Measurements from ENCODE around the gene PLAAT1.

The PLAAT1 gene

GRCh38 chr3:193240436-193240849 is 579 bp upstream of the PLAAT1 start:
- H3K27ac ChIP-seq = no peak overlapping the region
- no peak for DNase-seq
- H3K9me3 ChIP-seq = no peaks in the 10 kb centered on the region
- intact Hi-C loops (cut with DNase I; ENCODE audit: low total_unique reads) = no loop called here
- no peak for TF ChIP-seq CTCF (IDR thresholded peaks at IDR 0.05)
- H3K36me3 ChIP-seq = no peaks in the 10 kb centered on the region
- H3K27me3 ChIP-seq = no peaks in the 10 kb centered on the region
- peak overlapping the region; percentile 40 to 58 for H3K4me3 ChIP-seq
- H3K4me1 ChIP-seq = peaks cover 0 to 15% (median 9%) of the 10 kb centered on the region in 4 donors

GRCh38 chr3:193241716-193242115 is 694 bp downstream of the PLAAT1 start:
- H3K9me3 ChIP-seq = no peaks in the 10 kb centered on the region
- TF ChIP-seq CTCF (IDR thresholded peaks at IDR 0.05) = no peak
- peaks cover 0 to 15% (median 9%) of the 10 kb centered on the region in 4 donors for H3K4me1 ChIP-seq
- no peaks in the 10 kb centered on the region for H3K27me3 ChIP-seq
- H3K4me3 ChIP-seq = peak overlapping the region; percentile 40 to 58
- no peaks in the 10 kb centered on the region for H3K36me3 ChIP-seq
- DNase-seq = no peak
- intact Hi-C loops (cut with DNase I; ENCODE audit: low total_unique reads) = no loop called here
- peak overlapping the region in 1 of 2 donors; percentile 41 for H3K27ac ChIP-seq

- DNase-seq = no peak
- Histone ChIP-seq H3K27ac (no peak overlapping the region), H3K36me3 (no peaks in the 10 kb centered on the region), H3K4me3 (no peak overlapping the region), H3K4me1 (peaks cover 0 to 15% (median 9%) of the 10 kb centered on the region in 4 donors), H3K27me3 (no peaks in the 10 kb centered on the region), H3K9me3 (peaks cover 0 to 5% (median 3%) of the 10 kb centered on the region in 3 donors)
- intact Hi-C loops (cut with DNase I; ENCODE audit: low total_unique reads) = no loop called here
- no peak for TF ChIP-seq CTCF (IDR thresholded peaks at IDR 0.05)
Measured at GRCh38 chr3:193243571-193243970, 2.5 kb downstream of the PLAAT1 start.

DNA sequence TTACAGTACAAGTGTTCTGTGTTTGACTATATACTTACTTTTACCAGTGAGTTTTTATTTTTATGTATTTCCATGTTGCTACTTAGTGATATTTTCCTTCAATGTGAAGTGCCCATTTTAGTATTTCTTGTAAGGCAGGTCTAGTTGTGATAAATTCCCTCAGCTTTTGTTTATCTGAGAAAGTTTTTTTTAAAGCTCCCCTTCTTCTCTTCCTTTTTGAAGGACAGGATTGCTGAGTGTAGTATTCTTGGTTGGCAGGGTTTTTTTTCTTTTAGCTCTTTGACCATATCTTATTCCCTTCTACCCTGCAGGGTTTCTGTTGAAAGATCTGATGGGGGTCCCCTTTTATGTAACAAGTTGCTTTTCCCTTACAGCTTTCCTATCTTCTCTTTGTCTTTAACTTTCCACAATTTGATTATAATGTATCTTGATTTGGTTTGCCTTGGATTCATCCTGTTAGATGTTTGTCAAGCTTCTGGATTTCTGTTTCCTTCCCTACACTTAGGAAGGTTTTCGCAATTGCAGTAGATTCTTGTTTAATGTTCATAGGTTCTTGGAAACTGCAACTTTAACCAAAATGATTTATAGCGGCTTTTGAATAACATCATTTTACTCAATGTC is 7.9 kb downstream of the PLAAT1 start:
- intact Hi-C loops (cut with DNase I; ENCODE audit: low total_unique reads) = no loop called here

DNA sequence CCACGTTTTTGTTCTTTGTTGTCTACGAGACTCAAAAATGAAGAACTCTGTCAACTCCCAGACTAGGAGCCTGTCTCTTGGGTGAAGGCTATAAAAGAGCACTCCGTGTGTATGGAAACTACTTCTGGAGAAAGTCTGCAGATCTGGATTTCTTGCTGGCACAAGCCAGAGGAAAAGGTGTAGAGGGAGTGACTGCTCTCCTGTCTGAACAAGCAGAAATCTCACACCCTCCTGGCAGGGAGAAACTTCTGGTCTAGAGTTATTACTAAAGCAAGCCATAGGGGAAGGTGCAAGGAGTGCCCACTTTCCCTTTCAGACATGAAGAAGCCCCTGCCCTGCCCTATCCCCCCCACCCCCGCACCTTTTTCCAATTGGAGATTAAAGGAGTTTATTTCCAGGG is 9.5 kb downstream of the PLAAT1 start:
- intact Hi-C loops (cut with DNase I; ENCODE audit: low total_unique reads) = loop anchor here (10.0 kb wide), 1 partner anchor 436 kb away; no protein-coding TSS in a partner anchor
- no peaks in the 10 kb centered on the region for H3K36me3 ChIP-seq
- peaks cover 2 to 22% (median 20%) of the 10 kb centered on the region in 3 donors for H3K9me3 ChIP-seq
- H3K4me1 ChIP-seq = no peaks in the 10 kb centered on the region
- no peak overlapping the region for H3K4me3 ChIP-seq
- peaks cover 0 to 2% of the 10 kb centered on the region in 2 donors for H3K27me3 ChIP-seq
- no peak for DNase-seq
- no peak overlapping the region for H3K27ac ChIP-seq
- TF ChIP-seq CTCF (IDR thresholded peaks at IDR 0.05) = no peak

More for the DNA sequence above, 7.9 kb downstream of the PLAAT1 start:
- Histone ChIP-seq H3K36me3 (no peaks in the 10 kb centered on the region), H3K4me1 (no peaks in the 10 kb centered on the region), H3K4me3 (no peak overlapping the region), H3K9me3 (peaks cover 2 to 22% (median 20%) of the 10 kb centered on the region in 3 donors), H3K27me3 (peaks cover 0 to 2% of the 10 kb centered on the region in 2 donors), H3K27ac (no peak overlapping the region)
- DNase-seq = no peak
- no peak for TF ChIP-seq CTCF (IDR thresholded peaks at IDR 0.05)

Data from tibial artery (tissue), 4 donors.